ENCODE measurements around the gene CLCN5.

DNA sequence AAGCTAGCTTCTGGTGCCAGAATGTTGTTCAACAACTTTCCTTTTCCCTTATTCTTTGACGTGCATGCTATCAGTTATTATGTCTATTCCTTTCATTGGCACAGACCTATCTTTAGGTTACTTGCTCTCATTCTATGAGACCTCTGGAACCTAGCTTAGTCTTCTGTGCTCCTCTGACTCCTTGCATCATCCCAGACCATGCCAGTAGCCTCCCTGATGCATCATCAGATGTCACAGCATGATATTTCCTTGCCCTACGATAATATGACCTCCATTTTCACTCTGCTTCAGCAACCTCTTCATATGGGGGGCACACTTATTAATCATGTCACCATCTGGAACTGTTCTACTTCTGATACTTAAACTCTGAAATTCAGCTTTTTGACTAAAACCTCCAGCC is 37.2 kb downstream of the CLCN5 start:
- TF ChIP-seq, protein P1, sequence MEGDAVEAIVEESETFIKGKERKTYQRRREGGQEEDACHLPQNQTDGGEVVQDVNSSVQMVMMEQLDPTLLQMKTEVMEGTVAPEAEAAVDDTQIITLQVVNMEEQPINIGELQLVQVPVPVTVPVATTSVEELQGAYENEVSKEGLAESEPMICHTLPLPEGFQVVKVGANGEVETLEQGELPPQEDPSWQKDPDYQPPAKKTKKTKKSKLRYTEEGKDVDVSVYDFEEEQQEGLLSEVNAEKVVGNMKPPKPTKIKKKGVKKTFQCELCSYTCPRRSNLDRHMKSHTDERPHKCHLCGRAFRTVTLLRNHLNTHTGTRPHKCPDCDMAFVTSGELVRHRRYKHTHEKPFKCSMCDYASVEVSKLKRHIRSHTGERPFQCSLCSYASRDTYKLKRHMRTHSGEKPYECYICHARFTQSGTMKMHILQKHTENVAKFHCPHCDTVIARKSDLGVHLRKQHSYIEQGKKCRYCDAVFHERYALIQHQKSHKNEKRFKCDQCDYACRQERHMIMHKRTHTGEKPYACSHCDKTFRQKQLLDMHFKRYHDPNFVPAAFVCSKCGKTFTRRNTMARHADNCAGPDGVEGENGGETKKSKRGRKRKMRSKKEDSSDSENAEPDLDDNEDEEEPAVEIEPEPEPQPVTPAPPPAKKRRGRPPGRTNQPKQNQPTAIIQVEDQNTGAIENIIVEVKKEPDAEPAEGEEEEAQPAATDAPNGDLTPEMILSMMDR (IDR thresholded peaks at IDR 0.05; ENCODE audit: low read length), result no peak
- TF ChIP-seq EZH2 (optimal IDR thresholded peaks at IDR 0.05; ENCODE audit: low read depth, low read length), result no peak
